ENCODE data around the gene TLCD1.
A peak's percentile ranks its signal among the peaks of the same experiment; 100 is the strongest.

The TLCD1 gene

GRCh38 chr17:28734712-28735241, 8.7 kb upstream of the TLCD1 start:
- H3K36me3 ChIP-seq (ENCODE audit: control insufficient read depth, insufficient read depth, low read length) = peaks cover 2% of the 10 kb centered on the region
- peak; percentile 2 for TF ChIP-seq CTCF (IDR thresholded peaks at IDR 0.05; ENCODE audit: insufficient read depth, low read length, poor library complexity, severe bottlenecking)
- H3K27me3 ChIP-seq (replicated peaks; ENCODE audit: control insufficient read depth, insufficient read depth, low read length) = no peaks in the 10 kb centered on the region
- H3K4me3 ChIP-seq (replicated peaks; ENCODE audit: low read depth, low read length) = no peak overlapping the region
- no peak for DNase-seq (ENCODE audit: extremely low read depth, insufficient read length)

- Histone ChIP-seq H3K36me3 (ENCODE audit: control insufficient read depth, insufficient read depth, low read length) (peaks cover 2% of the 10 kb centered on the region), H3K27me3 (replicated peaks; ENCODE audit: control insufficient read depth, insufficient read depth, low read length) (no peaks in the 10 kb centered on the region), H3K4me3 (replicated peaks; ENCODE audit: low read depth, low read length) (no peak overlapping the region)
- no peak for TF ChIP-seq CTCF (IDR thresholded peaks at IDR 0.05; ENCODE audit: insufficient read depth, low read length, poor library complexity, severe bottlenecking)
- DNase-seq (ENCODE audit: extremely low read depth, insufficient read length) = no peak
Measured at GRCh38 chr17:28733346-28733745, 7.3 kb upstream of the TLCD1 start.

- TF ChIP-seq CTCF (IDR thresholded peaks at IDR 0.05; ENCODE audit: insufficient read depth, low read length, poor library complexity, severe bottlenecking) = no peak
- Histone ChIP-seq H3K27me3 (replicated peaks; ENCODE audit: control insufficient read depth, insufficient read depth, low read length) (no peaks in the 10 kb centered on the region), H3K4me3 (replicated peaks; ENCODE audit: low read depth, low read length) (no peak overlapping the region), H3K36me3 (ENCODE audit: control insufficient read depth, insufficient read depth, low read length) (peaks cover under 1% of the 10 kb centered on the region; the same call in 1 of the 2 replicates)
- no peak for DNase-seq (ENCODE audit: extremely low read depth, insufficient read length)
Measured at GRCh38 chr17:28729950-28730330, 3.9 kb upstream of the TLCD1 start.

- Histone ChIP-seq H3K27me3 (replicated peaks; ENCODE audit: control insufficient read depth, insufficient read depth, low read length) (no peaks in the 10 kb centered on the region), H3K4me3 (replicated peaks; ENCODE audit: low read depth, low read length) (peak within 1 kb of the TSS; percentile 69), H3K36me3 (ENCODE audit: control insufficient read depth, insufficient read depth, low read length) (peaks cover 4% of the 10 kb centered on the region)
- TF ChIP-seq CTCF (IDR thresholded peaks at IDR 0.05; ENCODE audit: insufficient read depth, low read length, poor library complexity, severe bottlenecking) = no peak
- peak; percentile 96 for DNase-seq (ENCODE audit: extremely low read depth, insufficient read length)
Measured at GRCh38 chr17:28728364-28729200, 2.5 kb upstream of the TLCD1 start, which contains the start of gene NEK8. TSS of gene NEK8 (plus strand) at chr17:28728788. CDS start at chr17:28728814, 26 bp downstream.

- DNase-seq (ENCODE audit: extremely low read depth, insufficient read length) = peak; percentile 90
- peak; percentile 99 for TF ChIP-seq CTCF (IDR thresholded peaks at IDR 0.05; ENCODE audit: insufficient read depth, low read length, poor library complexity, severe bottlenecking)
- Histone ChIP-seq H3K36me3 (ENCODE audit: control insufficient read depth, insufficient read depth, low read length) (peaks cover 12% of the 10 kb centered on the region), H3K27me3 (replicated peaks; ENCODE audit: control insufficient read depth, insufficient read depth, low read length) (no peaks in the 10 kb centered on the region), H3K4me3 (replicated peaks; ENCODE audit: low read depth, low read length) (peak overlapping the region; percentile 66)
Measured at GRCh38 chr17:28726627-28727491, 826 bp upstream of the TLCD1 start.
